NT2/D1 (cell line): ENCODE measurements around the gene PLIN4.

Experiments
- SUZ12 ChIP-seq: IDR thresholded peaks from 2 replicates; pipeline ENCODE4 v1.6.1; 2011; ENCODE audit not compliant: insufficient read length, insufficient read depth; ENCODE audit errors: extremely low read depth
- YY1 ChIP-seq: IDR thresholded peaks from 2 replicates; pipeline ENCODE4 v1.6.1; 2011; ENCODE audit not compliant: insufficient read length, insufficient read depth
- ZNF274 ChIP-seq: IDR thresholded peaks from 2 replicates; pipeline ENCODE4 v1.6.1; 2011; ENCODE audit warnings: mild to moderate bottlenecking, low read depth, low read length

DNA sequence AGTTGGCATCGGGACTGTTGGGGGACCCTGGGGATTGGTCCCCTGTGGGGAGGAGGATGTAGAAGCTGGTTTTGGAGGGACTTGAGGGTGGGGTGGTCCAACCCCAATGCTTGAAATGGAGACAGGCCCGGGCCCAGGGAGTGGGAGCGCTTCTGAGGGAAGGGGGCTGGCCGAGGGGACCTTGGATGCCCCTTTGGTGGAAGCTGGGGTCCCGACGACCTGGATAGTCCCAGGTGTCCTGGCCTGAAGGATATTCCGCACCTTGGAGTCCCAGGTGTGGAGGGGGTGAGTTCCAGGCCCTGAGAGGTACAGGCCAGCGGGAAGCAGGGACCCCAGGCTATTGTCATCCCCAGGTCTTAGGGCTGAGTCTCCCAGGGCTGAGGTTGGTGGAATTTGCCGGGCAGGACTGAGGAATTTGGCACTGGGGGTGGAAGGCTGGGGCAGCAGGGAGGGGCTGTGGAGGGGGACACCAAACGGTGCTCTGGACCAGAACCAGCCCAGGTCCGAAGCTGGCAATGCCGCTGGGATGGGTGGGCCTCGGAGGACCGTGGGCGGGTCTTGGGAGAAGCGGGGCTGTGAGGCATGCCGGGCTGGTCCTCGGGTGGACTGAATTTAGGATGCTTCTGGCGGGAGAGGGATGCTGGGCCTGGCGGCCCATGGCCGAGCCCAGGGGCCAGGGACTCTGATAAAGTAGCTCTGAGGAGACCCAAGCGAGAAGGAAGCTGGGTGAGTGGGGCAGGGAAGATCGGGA lies 44.3 kb downstream of the PLIN4 start:
- TF ChIP-seq YY1: no peak
- TF ChIP-seq SUZ12: no peak
- no peak for TF ChIP-seq ZNF274
